Measurements from ENCODE around the gene EFCAB9.

- TF ChIP-seq EZH2phosphoT487 (IDR thresholded peaks at IDR 0.05; ENCODE audit: insufficient read depth, low read depth) (no peak), EZH2 (IDR thresholded peaks at IDR 0.05; ENCODE audit: insufficient read depth, poor library complexity, severe bottlenecking) (no peak)
These were observed 26.1 kb upstream of the EFCAB9 start for GRCh38 chr5:172167895-172168294.

Data from GM23248 (cell line).